ENCODE measurements around the gene COPS4.
"Not testable (repeated sequence)": the region's sequence is repeated elsewhere in the genome, so short reads cannot be mapped to it uniquely, and the experiment has no call there.

COPS4 gene

DNA sequence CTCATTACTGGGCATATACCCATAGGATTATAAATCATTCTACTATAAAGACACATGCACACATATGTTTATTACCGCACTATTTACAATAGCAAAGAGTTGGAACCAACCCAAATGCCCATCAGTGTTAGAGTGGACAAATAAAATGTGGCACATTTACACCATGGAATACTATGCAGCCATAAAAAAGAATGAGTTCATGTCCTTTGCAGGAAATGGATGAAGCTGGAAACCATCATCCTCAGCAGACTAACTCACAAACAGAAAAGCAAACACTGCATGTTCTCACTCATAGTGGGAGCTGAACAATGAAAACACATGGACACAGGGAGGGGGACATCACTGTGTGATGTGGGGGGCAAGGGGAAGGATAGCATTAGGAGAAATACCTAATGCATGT, 11.4 kb upstream of the COPS4 start:
- not testable (repeated sequence) for DNase-seq (ENCODE audit: low spot score)

DNA sequence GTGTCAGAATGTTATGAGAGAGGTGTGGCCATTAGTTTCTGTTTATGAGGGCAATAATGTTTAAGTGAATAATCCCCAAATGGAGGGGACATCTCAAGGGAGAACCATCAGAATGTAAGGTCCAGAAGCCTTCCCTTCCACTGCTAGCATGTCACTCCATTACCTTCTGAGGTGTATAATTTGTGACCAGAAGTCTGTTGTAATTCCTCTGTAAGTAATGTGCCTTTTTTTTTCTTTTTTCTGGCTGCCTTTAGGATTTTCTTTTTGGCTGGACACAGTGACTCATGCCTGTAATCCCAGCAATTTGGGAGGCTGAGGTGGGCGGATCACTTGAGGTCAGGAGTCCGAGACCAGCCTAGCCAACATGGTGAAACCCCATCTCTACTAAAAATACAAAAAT, 10.8 kb upstream of the COPS4 start:
- no peak for DNase-seq (ENCODE audit: low spot score)

GRCh38 chr4:83025563-83025962, 9.4 kb upstream of the COPS4 start:
- no peak for DNase-seq (ENCODE audit: low spot score)

- DNase-seq (ENCODE audit: low spot score) = no peak
These were observed 6.0 kb upstream of the COPS4 start for GRCh38 chr4:83028976-83029375.

GRCh38 chr4:83029688-83030087, 5.3 kb upstream of the COPS4 start:
- DNase-seq (ENCODE audit: low spot score) = no peak

- no peak for DNase-seq (ENCODE audit: low spot score)
These were observed 2.1 kb downstream of the COPS4 start for GRCh38 chr4:83036991-83037665.

DNA sequence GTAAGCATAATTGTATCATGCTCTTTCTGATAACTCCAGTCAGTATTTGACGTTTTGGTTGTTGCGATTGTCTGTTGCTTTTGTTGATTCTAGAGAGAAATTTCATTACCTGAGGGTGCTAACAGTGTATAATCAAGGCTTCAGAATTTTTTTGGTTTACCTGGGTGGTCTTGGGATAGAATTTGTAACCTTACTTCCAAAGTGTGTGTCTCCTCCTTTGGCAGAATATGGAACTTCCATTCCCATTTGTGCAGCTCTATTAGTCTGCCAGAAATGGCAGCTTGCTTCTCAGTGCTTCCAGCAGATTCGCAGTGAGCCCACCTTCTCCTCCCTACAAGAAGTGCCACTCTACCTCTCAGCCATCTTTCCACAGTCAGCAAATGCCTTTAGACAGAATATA, 5.3 kb downstream of the COPS4 start:
- DNase-seq (ENCODE audit: low spot score) = no peak

- DNase-seq (ENCODE audit: low spot score) = not testable (repeated sequence)
These were observed 8.2 kb downstream of the COPS4 start for GRCh38 chr4:83043157-83043556.

DNA sequence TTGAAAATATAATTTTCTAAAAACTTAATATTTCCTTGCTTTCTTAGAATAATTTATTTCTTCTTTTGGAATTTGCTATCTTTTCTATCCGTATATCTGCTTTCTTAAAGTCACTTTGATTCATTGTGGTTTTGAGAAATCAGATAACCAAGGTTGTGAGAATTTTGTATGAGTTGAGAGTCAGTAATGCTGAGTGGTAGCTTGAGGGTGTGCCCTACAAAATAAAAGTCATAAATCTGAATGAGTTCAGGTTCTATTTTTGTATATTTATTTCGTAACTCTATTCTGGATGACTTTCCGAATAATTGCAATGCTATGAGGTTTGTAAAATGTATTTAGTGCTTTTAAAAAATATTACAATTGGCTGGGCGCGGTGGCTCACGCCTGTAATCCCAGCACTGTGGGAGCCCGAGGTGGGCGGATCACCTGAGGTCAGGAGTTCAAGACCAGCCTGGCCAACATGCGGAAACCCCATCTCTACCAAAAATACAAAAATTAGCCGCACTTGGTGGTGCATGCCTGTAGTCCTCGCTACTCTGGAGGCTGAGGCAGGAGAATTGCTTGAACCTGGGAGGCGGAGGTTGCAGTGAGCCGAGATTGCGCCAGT, 8.9 kb downstream of the COPS4 start:
- no peak for DNase-seq (ENCODE audit: low spot score)

DNA sequence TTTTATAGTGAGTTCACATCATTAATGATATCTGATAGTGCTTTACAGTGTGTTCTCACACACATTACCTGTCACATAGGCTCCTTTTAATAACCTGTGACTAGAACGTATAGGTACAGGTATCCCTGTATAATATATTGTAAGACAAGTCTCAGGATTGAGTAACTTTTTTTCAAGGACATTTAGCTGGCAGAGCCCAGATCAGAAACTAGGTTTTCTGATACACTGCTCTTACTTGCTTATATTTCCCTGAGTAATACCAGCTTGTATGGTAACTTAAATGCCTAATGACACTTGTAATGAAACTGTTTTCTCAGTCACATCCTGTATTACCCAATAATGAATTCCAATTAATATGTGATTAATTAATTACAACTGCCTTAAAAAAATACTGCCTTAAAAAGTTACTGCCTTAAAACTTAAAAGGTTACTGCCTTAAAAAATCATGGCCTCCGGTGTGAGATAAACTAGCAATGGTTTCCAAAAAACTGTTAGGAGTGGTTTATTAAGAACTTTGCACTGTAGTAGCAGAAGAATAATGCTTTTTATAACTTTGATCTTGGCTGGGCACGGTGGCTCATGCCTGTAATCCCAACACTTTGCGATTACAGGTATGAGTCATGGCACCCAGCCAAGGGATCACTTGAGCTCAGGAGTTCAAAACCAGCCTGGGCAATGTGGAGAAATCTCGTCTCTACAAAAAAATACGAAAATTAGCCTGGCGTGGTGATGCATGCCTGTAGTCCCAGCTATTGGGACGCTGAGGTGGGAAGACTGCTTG, 11.9 kb downstream of the COPS4 start:
- DNase-seq (ENCODE audit: low spot score) = no peak

- DNase-seq (ENCODE audit: low spot score) = not testable (repeated sequence)
These were observed 13.8 kb downstream of the COPS4 start for GRCh38 chr4:83048781-83049180.

DNA sequence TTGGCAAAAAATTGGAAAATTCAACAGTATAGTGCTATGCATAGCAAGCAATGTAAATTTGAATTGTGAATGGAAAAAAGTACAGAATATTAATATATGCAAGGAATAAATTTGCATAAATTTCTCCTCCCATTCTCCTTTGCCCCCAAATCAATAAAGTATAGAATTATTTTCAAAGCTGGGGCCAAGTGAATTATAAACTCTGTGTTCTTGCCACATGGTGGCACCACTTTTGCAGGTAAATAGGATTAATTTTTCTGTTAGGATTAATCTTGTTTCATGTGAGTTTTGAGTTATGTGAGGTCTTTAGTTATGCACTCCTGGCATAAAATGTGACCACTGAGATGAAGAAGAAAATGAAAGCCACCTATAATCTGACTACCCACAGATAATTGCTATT, 19.9 kb downstream of the COPS4 start:
- DNase-seq (ENCODE audit: low spot score) = no peak

- no peak for DNase-seq (ENCODE audit: low spot score)
These were observed 27.8 kb downstream of the COPS4 start for GRCh38 chr4:83062739-83063138.

DNA sequence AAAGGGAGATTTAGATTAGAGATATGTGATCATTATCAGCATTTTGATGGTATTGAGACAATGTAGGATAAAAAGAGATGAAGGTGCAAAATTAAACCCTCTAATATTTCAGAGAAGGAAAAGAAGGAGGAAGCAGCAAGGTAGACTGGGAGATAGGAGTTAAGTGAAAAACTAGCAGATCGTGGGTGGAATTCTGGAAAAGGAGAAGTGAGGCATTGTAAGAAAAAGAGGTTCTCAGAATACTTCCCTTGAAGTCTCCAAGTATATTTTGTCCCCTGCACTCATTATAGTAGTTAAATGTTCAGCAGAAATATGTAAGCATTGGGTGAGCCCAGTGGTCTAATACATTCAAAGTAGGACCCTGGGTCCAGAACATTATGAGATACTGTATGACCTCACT, 30.3 kb downstream of the COPS4 start:
- DNase-seq (ENCODE audit: low spot score) = no peak

GRCh38 chr4:83067058-83067639, 32.2 kb downstream of the COPS4 start:
- no peak for DNase-seq (ENCODE audit: low spot score)

DNA sequence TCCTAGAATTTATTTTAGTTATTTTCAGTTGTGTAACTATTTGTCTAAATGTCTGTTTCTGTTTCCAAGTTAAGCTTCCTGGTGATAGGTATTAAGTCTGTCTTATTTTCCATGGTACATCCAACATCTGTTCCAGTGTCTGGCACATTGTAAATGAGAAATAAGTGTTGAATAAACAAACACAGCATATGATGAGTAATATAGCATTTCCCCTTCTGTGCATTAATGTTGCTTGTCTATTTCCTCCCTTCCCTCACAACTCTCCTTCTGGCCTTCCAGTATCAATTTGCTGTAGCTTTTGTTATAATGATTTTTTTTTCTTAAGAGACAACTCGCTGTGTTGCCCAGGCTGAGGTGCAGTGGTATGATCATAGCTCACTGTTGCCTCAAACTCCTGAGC, 36.1 kb downstream of the COPS4 start:
- no peak for DNase-seq (ENCODE audit: low spot score)

DNA sequence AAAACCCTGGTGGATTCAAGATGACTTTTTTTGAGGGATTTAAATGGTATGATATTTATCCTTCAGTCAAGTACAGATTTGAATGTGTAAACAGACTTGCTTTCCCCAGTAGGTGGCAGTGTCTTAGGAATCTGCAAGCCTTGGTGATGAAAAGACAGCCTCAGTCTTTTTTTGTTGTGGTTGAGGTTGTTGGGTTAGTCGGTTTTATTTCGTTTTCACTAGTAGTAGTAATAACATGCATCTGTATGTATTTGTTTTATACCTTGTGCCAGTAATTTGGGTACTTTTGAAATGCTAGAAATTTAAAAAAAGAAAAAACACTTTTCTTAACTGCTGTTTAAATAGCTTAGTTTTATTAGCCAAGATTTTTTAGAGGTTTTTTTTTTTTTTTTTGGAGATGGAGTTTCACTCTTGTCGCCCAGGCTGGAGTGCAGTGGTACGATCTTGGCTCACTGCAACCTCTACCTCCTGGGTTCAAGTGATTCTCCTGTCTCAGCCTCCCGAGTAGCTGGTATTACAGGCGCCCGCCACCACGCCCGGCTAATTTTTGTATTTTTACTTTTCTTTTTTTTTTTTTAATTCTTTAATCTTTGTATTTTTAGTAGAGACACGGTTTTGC, 39.2 kb downstream of the COPS4 start:
- peak; percentile 32 for DNase-seq (ENCODE audit: low spot score)

- not testable (repeated sequence) for DNase-seq (ENCODE audit: low spot score)
These were observed 39.8 kb downstream of the COPS4 start for GRCh38 chr4:83074783-83075182.

GRCh38 chr4:83075311-83076095, 40.5 kb downstream of the COPS4 start:
- DNase-seq (ENCODE audit: low spot score) = no peak

DNA sequence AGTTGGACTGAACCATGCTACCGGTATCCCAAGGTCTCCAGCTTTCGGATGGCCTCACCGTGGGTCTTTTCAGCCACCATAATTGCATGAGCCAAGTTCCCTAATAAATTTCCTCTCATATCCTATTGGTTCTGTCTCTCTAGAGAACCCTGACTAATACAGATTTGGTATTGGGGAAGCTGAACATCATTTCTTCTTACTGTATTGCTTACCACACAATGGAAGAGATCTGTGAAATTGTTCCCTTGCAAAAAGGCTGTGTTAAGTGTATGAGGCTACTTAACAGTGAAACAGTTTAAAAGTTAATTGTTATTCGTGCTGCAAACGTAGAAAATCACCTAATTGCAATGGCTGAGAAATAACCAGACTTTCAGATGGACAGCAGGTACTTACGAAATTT, 45.6 kb downstream of the COPS4 start:
- no peak for DNase-seq (ENCODE audit: low spot score)

GRCh38 chr4:83082777-83083176, 47.8 kb downstream of the COPS4 start:
- DNase-seq (ENCODE audit: low spot score) = no peak
